Peyer's patch (tissue), 4 donors: Measurements from ENCODE around the gene CDKAL1.

Experiments used
- CTCF ChIP-seq, 6 experiments: fragments of 450-650 bp in 4 of 6; fragments of 200-600 bp in 2 of 6; sonication (generic) in 1 of 6; IDR thresholded peaks; one replicate each; pipeline ENCODE4 v1.5.1; 2017 to 2019; ENCODE audit warnings: antibody characterized with exemption in 6 of 6, mild to moderate bottlenecking in 3 of 6, moderate library complexity in 1 of 6
- POLR2A ChIP-seq, 2 donors: fragments of 450-650 bp; IDR thresholded peaks; one replicate each; pipeline ENCODE4 v1.5.1; 2017; ENCODE audit warnings: antibody characterized with exemption in 2 of 2, mild to moderate bottlenecking in 2 of 2, moderate library complexity in 2 of 2

- no peak for TF ChIP-seq CTCF (IDR thresholded peaks at IDR 0.05)
- no peak for TF ChIP-seq POLR2A (IDR thresholded peaks at IDR 0.05)
Observed at GRCh38 chr6:21166754-21167153, 632.5 kb downstream of the CDKAL1 start.
